ENCODE data around the gene LPP. TPM values are rescaled to one million over a fixed set of nuclear protein-coding genes. Genes with fewer than 3 reads are reported as not detected.
"Not testable (repeated sequence)": the region's sequence is repeated elsewhere in the genome, so short reads cannot be mapped to it uniquely, and the experiment has no call there.

The LPP gene
- total RNA-seq, 1 donor from 2014 or later = 210 TPM

GRCh38 chr3:188578576-188579363 lies 424.8 kb downstream of the LPP start:
- DNase-seq (ENCODE audit: low spot score) = peak; percentile 90

DNA sequence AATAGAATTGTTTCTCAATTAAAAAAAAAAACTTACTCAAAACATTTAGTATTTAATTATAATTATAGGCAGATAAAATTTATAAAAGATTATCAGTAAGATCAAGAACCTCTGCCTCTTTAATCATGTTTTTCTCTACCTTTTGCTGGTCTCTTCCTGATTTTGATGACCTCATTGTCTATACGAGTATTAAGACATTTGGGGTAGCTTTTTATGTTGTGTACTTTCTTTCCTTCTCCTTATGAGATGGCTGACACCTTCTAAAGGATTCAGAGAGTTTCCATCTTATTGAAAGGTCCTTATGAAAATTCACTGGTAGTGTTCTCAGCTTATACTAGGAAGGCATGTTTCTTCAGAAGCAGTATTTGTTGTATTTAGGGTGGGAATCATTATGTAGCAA lies 426.3 kb downstream of the LPP start:
- DNase-seq (ENCODE audit: low spot score) = no peak

- no peak for DNase-seq (ENCODE audit: low spot score)
Observed at GRCh38 chr3:188580659-188581058, 426.7 kb downstream of the LPP start.

GRCh38 chr3:188581365-188581764 lies 427.4 kb downstream of the LPP start:
- DNase-seq (ENCODE audit: low spot score) = no peak

GRCh38 chr3:188581792-188582191 lies 427.8 kb downstream of the LPP start:
- no peak for DNase-seq (ENCODE audit: low spot score)

DNA sequence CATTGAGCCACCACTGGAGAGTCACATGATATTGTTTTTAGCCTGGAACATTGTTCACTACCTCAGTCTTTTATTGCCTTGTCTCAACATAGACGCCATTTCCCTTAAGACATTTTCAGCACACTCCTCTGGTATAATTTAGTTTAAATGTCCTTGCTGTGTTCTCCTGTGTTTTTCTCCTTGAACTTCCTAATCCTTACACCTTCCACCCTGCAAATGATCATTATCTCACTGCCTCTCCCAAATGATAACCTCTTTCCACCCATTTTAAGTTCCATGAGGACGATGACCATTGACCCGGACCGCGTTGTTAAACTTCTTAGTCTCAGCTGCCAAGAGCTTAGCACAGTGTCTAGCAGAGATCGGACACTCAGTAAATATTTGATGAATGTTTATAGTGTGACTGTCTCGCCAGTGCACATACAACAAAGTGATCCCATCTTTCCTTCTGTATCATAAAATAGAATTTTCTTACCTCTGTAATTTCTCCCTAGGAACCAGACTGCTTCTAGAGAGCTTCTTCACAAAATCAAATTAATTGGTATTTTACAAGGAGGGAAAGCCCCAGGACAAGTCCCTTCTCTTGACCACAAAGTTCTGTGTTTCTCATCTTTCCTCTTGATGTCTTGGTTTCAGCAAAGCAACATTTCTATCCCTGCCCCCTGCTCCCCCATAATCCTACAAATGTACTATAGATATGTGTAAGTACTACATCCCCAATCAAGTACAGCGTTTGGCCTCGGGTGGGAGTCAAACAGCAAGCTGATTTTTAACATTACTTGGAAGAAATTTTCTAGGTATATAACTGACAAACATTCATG lies 429.6 kb downstream of the LPP start:
- DNase-seq (ENCODE audit: low spot score) = no peak

DNA sequence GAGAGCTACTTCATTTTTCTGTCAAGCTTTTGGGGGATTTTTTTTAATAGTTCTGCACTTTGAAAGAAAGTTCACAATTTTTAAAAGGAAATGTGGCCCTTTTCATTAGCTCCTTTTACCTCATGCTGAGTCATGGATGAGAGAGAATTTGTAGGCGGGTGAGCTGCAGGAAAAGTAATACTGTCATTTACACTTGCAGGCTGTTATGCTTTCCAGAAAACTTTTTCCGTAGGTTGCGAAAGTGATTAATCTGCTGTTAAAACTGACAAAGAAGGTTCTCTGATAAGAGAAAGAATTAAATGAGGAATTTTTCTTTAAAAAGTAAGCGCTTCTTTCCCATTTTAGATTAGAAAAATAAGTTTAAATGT lies 430.2 kb downstream of the LPP start:
- no peak for DNase-seq (ENCODE audit: low spot score)

- DNase-seq (ENCODE audit: low spot score) = no peak
Observed at GRCh38 chr3:188584958-188585689, 431.2 kb downstream of the LPP start.

- no peak for DNase-seq (ENCODE audit: low spot score)
Observed at GRCh38 chr3:188589071-188589470, 435.1 kb downstream of the LPP start.

DNA sequence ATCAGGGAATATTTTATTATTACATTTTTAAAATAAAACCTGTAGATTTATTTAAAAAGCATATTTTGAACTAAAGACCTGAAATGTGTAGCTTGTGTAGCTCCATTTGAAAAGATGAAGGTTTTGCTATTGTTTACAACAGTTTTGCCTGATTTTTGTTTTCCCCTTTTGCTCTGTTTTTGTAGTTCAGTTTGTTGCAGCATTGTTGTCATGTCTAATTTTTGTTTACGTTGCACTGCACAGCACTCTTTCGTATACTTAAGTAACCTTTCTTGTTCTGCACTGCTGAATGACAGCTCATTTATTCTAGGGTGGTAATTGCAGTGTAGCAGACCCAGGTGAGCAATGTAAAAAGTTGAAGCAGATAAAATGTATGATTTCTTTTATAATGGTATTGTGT lies 435.8 kb downstream of the LPP start:
- DNase-seq (ENCODE audit: low spot score) = no peak

- DNase-seq (ENCODE audit: low spot score) = no peak
Observed at GRCh38 chr3:188590557-188590956, 436.6 kb downstream of the LPP start.

DNA sequence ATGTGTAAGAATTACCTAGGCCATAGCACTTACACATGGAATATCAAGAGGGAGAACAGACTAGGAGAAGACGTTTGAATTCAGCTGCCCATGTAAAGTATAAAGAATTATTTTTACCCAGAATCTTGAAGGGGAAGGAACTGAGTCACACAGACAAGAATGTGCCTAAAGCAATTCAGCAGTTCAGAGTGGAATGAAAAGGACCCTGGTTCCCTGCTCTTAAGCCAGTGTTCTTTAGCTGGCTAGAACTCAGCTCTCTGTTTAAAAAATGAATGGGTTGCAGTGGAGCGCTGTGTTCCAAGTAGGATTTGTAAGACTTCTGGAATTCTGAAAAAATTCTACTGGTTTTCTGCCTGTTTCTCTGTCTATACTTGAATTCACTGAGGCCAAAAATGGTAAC lies 440.2 kb downstream of the LPP start:
- no peak for DNase-seq (ENCODE audit: low spot score)

GRCh38 chr3:188595890-188596376 lies 442.0 kb downstream of the LPP start:
- no peak for DNase-seq (ENCODE audit: low spot score)

GRCh38 chr3:188598894-188599293 lies 444.9 kb downstream of the LPP start:
- DNase-seq (ENCODE audit: low spot score) = no peak

DNA sequence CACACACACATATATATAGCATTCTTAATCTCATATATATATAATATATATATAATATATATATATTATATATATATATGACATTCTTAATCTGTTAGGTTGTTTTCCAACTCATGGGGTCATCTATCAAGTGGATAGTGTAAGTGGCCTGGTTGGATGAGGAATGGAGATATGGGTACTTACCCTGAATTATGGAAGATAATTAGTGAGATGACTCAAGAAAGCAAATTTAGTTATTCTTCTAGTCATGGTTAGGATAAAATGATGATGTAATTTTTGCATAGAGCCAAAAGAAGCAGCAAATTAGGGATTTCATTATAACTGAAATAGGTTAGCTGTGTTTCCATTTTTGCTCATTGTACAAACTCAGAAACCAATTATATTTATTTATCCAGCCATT lies 448.2 kb downstream of the LPP start:
- no peak for DNase-seq (ENCODE audit: low spot score)

DNA sequence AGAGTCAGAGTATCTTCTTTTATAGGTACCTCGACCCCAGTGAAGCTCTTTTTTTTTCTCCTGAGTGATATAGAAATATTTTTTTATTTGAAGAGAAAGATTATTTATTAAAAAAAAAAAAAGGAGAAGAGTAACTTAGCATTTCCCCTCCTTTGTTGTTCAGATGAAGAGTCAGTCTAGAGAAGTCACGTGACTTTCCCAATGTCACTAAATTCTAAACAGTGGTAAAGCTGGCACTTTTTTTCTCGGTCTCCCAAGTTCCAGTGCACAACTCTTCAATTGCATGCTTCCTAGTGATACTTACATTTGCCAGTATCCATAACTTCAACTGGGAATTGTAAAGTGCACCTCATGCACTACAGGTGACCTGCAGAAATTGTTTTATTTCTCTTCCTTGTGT lies 448.7 kb downstream of the LPP start:
- DNase-seq (ENCODE audit: low spot score) = no peak

DNA sequence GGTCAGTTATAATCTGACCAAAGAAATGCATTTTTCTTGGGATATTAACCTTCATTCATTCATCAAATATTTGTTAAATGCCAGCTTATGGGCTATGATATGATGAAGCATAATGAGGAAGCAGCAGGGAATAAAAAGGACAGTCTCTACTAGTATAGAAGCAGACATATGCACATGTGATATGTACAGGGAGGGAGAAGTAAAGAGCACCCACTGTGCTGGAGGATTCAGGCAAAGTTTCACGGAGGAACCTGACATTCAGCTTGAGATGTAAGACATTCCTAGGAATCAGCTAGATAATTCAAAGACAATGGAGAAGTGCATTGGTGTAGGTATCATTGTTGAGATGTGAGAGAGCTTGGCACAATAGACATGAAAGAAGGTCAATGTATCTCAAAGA lies 450.7 kb downstream of the LPP start:
- DNase-seq (ENCODE audit: low spot score) = no peak

- no peak for DNase-seq (ENCODE audit: low spot score)
Observed at GRCh38 chr3:188605231-188605630, 451.3 kb downstream of the LPP start.

DNA sequence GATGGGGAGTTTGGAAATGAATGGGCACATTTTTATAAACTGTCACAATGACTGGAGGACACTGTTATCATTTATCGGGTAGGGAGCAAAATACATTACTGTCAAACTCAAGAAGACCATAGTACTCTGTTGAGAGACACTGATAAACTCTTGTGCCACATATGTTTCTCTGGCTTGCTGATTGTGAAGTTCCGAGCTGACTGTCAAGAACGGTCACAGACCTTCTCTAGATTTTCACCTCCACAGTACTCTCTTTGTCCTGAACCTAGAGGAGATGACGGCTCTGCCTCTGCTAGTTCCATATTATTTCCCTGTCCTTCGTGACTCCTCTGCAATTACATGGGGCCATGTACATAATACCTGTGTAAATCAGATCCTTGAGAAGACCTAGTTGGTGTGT lies 451.9 kb downstream of the LPP start:
- no peak for DNase-seq (ENCODE audit: low spot score)

GRCh38 chr3:188607805-188608315 lies 453.9 kb downstream of the LPP start:
- no peak for DNase-seq (ENCODE audit: low spot score)

GRCh38 chr3:188608401-188608800 lies 454.4 kb downstream of the LPP start:
- no peak for DNase-seq (ENCODE audit: low spot score)

- DNase-seq (ENCODE audit: low spot score) = not testable (repeated sequence)
Observed at GRCh38 chr3:188613721-188614120, 459.8 kb downstream of the LPP start.
